Progenitor cell of endocrine pancreas (in vitro differentiated cells): ENCODE measurements around the gene CRYBB1. TPM values are rescaled to one million over a fixed set of nuclear protein-coding genes. Genes with fewer than 3 reads are reported as not detected.

Experiments
- DNase-seq: peaks from one replicate; pipeline ENCODE4 v3.0.0; 2021; ENCODE audit warnings: low spot score; ENCODE audit not compliant: unreplicated experiment
- H3K27ac Mint-ChIP-seq: 2 replicates; pipeline ENCODE4 v1.8.0; 2021; ENCODE audit warnings: mild to moderate bottlenecking, moderate library complexity, mixed read lengths
- H3K27me3 Mint-ChIP-seq: 2 replicates; pipeline ENCODE4 v1.8.0; 2021; ENCODE audit warnings: mixed read lengths
- H3K36me3 Mint-ChIP-seq: 2 replicates; pipeline ENCODE4 v1.8.0; 2022; ENCODE audit warnings: mixed read lengths; ENCODE audit not compliant: insufficient read depth
- H3K4me1 Mint-ChIP-seq: 2 replicates; pipeline ENCODE4 v1.8.0; 2021; ENCODE audit warnings: low read depth, mixed read lengths
- H3K4me3 Mint-ChIP-seq: 2 replicates; pipeline ENCODE4 v1.8.0; 2021; ENCODE audit warnings: low read depth, mild to moderate bottlenecking, moderate library complexity, mixed read lengths
- H3K9me3 Mint-ChIP-seq: 2 replicates; pipeline ENCODE4 v1.8.0; 2021; ENCODE audit warnings: low read depth, mixed read lengths
- CTCF ChIP-seq: fragments of 200-600 bp; sonication (generic); IDR thresholded peaks from one replicate; pipeline ENCODE4 v1.5.0; 2021; ENCODE audit warnings: antibody characterized with exemption, mild to moderate bottlenecking; ENCODE audit not compliant: unreplicated experiment
- total RNA-seq: library from RNA; stranded (reverse); gene quantifications from 2 replicates; pipeline ENCODE4 v1.2.1, GENCODE V29; 2021

CRYBB1 gene
- total RNA-seq, 1 donor from 2014 or later: not detected

GRCh38 chr22:26556904-26557303 is 60.9 kb downstream of the CRYBB1 start:
- Mint-ChIP-seq H3K9me3 (no peaks in the 10 kb centered on the region), H3K27ac (no peak overlapping the region), H3K4me1 (peaks cover 3% of the 10 kb centered on the region), H3K36me3 (no peaks in the 10 kb centered on the region), H3K4me3 (no peak overlapping the region), H3K27me3 (no peaks in the 10 kb centered on the region)
- TF ChIP-seq CTCF: no peak
- DNase-seq: no peak

- Mint-ChIP-seq H3K9me3 (no peaks in the 10 kb centered on the region), H3K36me3 (no peaks in the 10 kb centered on the region), H3K27ac (no peak overlapping the region), H3K4me3 (no peak overlapping the region), H3K27me3 (no peaks in the 10 kb centered on the region), H3K4me1 (peaks cover 3% of the 10 kb centered on the region)
- no peak for DNase-seq
- no peak for TF ChIP-seq CTCF
Measured at GRCh38 chr22:26555478-26555877, 62.3 kb downstream of the CRYBB1 start.

GRCh38 chr22:26554956-26555355 is 62.9 kb downstream of the CRYBB1 start:
- Mint-ChIP-seq H3K27me3 (no peaks in the 10 kb centered on the region), H3K4me3 (no peak overlapping the region), H3K27ac (no peak overlapping the region), H3K36me3 (no peaks in the 10 kb centered on the region), H3K4me1 (peaks cover 3% of the 10 kb centered on the region), H3K9me3 (no peaks in the 10 kb centered on the region)
- no peak for DNase-seq
- no peak for TF ChIP-seq CTCF

- no peak for TF ChIP-seq CTCF
- DNase-seq: no peak
- Mint-ChIP-seq H3K4me3 (no peak overlapping the region), H3K27ac (peak overlapping the region; percentile 67), H3K27me3 (no peaks in the 10 kb centered on the region), H3K36me3 (no peaks in the 10 kb centered on the region), H3K9me3 (no peaks in the 10 kb centered on the region), H3K4me1 (peaks cover under 1% of the 10 kb centered on the region)
Measured at GRCh38 chr22:26553056-26553752, 64.6 kb downstream of the CRYBB1 start.

- no peaks in the 10 kb centered on the region for H3K4me1 Mint-ChIP-seq
- TF ChIP-seq CTCF: no peak
- no peak for DNase-seq
- H3K9me3 Mint-ChIP-seq: no peaks in the 10 kb centered on the region
- H3K4me3 Mint-ChIP-seq: no peak overlapping the region
- no peaks in the 10 kb centered on the region for H3K36me3 Mint-ChIP-seq
- no peak overlapping the region for H3K27ac Mint-ChIP-seq
- H3K27me3 Mint-ChIP-seq: no peaks in the 10 kb centered on the region
Measured at GRCh38 chr22:26552466-26552865, 65.4 kb downstream of the CRYBB1 start.
